ENCODE results near the gene MRPL49. TPM values are rescaled to one million over a fixed set of nuclear protein-coding genes. Genes with fewer than 3 reads are reported as not detected.
"Not testable (repeated sequence)": the region's sequence is repeated elsewhere in the genome, so short reads cannot be mapped to it uniquely, and the experiment has no call there.

Gene MRPL49
- polyA plus RNA-seq, 1 donor from 2014 or later: 80.5 TPM

DNA sequence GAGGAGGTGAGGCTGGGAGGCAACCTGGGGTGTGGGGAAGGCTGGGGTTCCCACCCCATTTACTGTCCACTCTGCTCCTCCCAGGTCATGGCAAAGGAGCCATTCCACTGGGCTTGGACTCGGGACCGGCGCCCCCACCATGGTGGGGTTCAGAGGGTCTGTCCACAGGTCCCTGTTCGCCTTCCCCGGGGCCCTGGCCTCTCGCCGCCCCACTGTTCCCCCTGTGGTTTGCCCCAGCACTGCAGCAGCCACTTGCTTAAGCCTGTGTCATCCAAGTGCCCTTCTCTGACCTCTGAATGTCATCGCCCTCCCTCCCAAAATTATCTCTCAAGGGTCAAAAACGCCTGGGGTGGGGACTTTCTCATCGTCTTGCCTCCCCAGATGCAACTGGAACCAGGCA is 50.5 kb downstream of the MRPL49 start:
- Histone ChIP-seq H3K4me2 (ENCODE audit: low read length) (no peak overlapping the region), H4K20me1 (ENCODE audit: insufficient read depth) (no peaks in the 10 kb centered on the region), H3K9me3 (ENCODE audit: low read length) (no peaks in the 10 kb centered on the region), H3K27me3 (ENCODE audit: insufficient read depth, low read depth, low read length) (no peaks in the 10 kb centered on the region), H3K79me2 (replicated peaks; ENCODE audit: insufficient read depth, low read length) (no peaks in the 10 kb centered on the region), H3K27ac (ENCODE audit: low read length) (no peak overlapping the region), H3F3A (ENCODE audit: insufficient read depth, low read length, poor library complexity, severe bottlenecking) (no peaks in the 10 kb centered on the region), H3K36me3 (ENCODE audit: insufficient read depth, low read length) (no peaks in the 10 kb centered on the region), H3K4me3 (ENCODE audit: low read length) (no peak overlapping the region), H3K9ac (ENCODE audit: low read length) (no peak overlapping the region), H2AFZ (ENCODE audit: low read depth, low read length) (no peak overlapping the region), H3K9me2 (ENCODE audit: insufficient read depth, low read length) (no peaks in the 10 kb centered on the region)
- TF ChIP-seq EZH2 (IDR thresholded peaks at IDR 0.05; ENCODE audit: borderline replicate concordance, insufficient read depth, low read length, poor library complexity, severe bottlenecking): no peak
- TF ChIP-seq MXI1 (conservative IDR thresholded peaks at IDR 0.05; ENCODE audit: poor library complexity, severe bottlenecking): no peak
- no peak for TF ChIP-seq SMC3 (conservative IDR thresholded peaks at IDR 0.05; ENCODE audit: poor library complexity)
- TF ChIP-seq, protein P1, sequence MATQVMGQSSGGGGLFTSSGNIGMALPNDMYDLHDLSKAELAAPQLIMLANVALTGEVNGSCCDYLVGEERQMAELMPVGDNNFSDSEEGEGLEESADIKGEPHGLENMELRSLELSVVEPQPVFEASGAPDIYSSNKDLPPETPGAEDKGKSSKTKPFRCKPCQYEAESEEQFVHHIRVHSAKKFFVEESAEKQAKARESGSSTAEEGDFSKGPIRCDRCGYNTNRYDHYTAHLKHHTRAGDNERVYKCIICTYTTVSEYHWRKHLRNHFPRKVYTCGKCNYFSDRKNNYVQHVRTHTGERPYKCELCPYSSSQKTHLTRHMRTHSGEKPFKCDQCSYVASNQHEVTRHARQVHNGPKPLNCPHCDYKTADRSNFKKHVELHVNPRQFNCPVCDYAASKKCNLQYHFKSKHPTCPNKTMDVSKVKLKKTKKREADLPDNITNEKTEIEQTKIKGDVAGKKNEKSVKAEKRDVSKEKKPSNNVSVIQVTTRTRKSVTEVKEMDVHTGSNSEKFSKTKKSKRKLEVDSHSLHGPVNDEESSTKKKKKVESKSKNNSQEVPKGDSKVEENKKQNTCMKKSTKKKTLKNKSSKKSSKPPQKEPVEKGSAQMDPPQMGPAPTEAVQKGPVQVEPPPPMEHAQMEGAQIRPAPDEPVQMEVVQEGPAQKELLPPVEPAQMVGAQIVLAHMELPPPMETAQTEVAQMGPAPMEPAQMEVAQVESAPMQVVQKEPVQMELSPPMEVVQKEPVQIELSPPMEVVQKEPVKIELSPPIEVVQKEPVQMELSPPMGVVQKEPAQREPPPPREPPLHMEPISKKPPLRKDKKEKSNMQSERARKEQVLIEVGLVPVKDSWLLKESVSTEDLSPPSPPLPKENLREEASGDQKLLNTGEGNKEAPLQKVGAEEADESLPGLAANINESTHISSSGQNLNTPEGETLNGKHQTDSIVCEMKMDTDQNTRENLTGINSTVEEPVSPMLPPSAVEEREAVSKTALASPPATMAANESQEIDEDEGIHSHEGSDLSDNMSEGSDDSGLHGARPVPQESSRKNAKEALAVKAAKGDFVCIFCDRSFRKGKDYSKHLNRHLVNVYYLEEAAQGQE (IDR thresholded peaks at IDR 0.05; ENCODE audit: borderline replicate concordance): no peak
- no peak for TF ChIP-seq EP300 (conservative IDR thresholded peaks at IDR 0.05; ENCODE audit: poor library complexity, severe bottlenecking)
- TF ChIP-seq POLR2AphosphoS5 (IDR thresholded peaks at IDR 0.05): no peak
- TF ChIP-seq, protein P2, sequence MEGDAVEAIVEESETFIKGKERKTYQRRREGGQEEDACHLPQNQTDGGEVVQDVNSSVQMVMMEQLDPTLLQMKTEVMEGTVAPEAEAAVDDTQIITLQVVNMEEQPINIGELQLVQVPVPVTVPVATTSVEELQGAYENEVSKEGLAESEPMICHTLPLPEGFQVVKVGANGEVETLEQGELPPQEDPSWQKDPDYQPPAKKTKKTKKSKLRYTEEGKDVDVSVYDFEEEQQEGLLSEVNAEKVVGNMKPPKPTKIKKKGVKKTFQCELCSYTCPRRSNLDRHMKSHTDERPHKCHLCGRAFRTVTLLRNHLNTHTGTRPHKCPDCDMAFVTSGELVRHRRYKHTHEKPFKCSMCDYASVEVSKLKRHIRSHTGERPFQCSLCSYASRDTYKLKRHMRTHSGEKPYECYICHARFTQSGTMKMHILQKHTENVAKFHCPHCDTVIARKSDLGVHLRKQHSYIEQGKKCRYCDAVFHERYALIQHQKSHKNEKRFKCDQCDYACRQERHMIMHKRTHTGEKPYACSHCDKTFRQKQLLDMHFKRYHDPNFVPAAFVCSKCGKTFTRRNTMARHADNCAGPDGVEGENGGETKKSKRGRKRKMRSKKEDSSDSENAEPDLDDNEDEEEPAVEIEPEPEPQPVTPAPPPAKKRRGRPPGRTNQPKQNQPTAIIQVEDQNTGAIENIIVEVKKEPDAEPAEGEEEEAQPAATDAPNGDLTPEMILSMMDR (IDR thresholded peaks at IDR 0.05; ENCODE audit: poor library complexity, severe bottlenecking): no peak
- TF ChIP-seq TAF1 (IDR thresholded peaks at IDR 0.05; ENCODE audit: low read depth): no peak
- TF ChIP-seq RAD21 (conservative IDR thresholded peaks at IDR 0.05): no peak

DNA sequence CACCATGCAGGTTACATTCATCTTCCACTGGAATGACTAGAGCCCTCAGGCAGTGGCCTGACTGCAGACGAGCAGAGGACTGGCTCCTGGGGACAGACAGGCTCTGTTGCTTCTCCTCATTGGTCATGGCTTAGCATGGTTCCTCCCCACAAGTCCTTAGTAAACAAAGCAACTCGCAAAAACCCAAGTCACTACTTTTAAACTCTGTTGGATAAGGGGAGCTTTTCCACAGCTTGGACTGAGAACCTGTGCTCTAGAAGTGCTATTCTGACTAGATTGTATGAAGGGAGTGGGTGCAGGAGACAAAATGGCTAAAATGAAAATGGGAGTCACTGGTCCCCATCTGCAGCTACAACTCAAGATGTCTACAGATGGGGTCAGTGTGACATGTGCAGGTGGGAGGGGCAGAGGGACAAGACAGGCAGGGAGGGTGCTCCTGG is 52.5 kb downstream of the MRPL49 start:
- not testable (repeated sequence) for H3K36me3 ChIP-seq (ENCODE audit: insufficient read depth, low read length); H3F3A ChIP-seq (ENCODE audit: insufficient read depth, low read length, poor library complexity, severe bottlenecking); H3K9me2 ChIP-seq (ENCODE audit: insufficient read depth, low read length); H3K79me2 ChIP-seq (replicated peaks; ENCODE audit: insufficient read depth, low read length); H3K9me3 ChIP-seq (ENCODE audit: low read length); H3K4me3 ChIP-seq (ENCODE audit: low read length); H3K4me2 ChIP-seq (ENCODE audit: low read length); H3K27me3 ChIP-seq (ENCODE audit: insufficient read depth, low read depth, low read length); H3K27ac ChIP-seq (ENCODE audit: low read length); H3K9ac ChIP-seq (ENCODE audit: low read length); H4K20me1 ChIP-seq (ENCODE audit: insufficient read depth); H2AFZ ChIP-seq (ENCODE audit: low read depth, low read length)

Small RNA genes lying within 50 kb of the gene (small RNA-seq; reads per million reads assigned to genes)
- 0 reads per million in 3 experiments for gene HIGD1AP10
- 0 reads per million in 3 experiments for gene PDCL2P2
- gene RNU2-23P: 0.03 to 40.2 (median 2.7) reads per million in 3 experiments

Other genes starting within 250 kb of the MRPL49 start
- 26.4 and 34.9 TPM in 2 replicates for gene EHD1, start 243.7 kb upstream of the MRPL49 start, polyA plus RNA-seq
- gene ATG2A, start 205.1 kb upstream of the MRPL49 start, polyA plus RNA-seq: 7.5 and 10.7 TPM in 2 replicates
- gene PPP2R5B, start 197.6 kb upstream of the MRPL49 start, polyA plus RNA-seq: 76.1 and 86.9 TPM in 2 replicates
- not detected in 2 replicates for gene GPHA2, start 186.4 kb upstream of the MRPL49 start, polyA plus RNA-seq
- gene MAJIN, start 150.2 kb upstream of the MRPL49 start, polyA plus RNA-seq: not detected in 2 replicates
- gene BATF2, start 125.3 kb upstream of the MRPL49 start, polyA plus RNA-seq: not detected in 2 replicates
- gene ARL2, start 108.2 kb upstream of the MRPL49 start, polyA plus RNA-seq: 158 and 174 TPM in 2 replicates
- gene SNX15, start 94.9 kb upstream of the MRPL49 start, polyA plus RNA-seq: 11.2 and 15.3 TPM in 2 replicates
- 23.5 and 27.0 TPM in 2 replicates for gene SAC3D1, start 81.1 kb upstream of the MRPL49 start, polyA plus RNA-seq
- gene NAALADL1, start 63.8 kb upstream of the MRPL49 start, polyA plus RNA-seq: not detected in 2 replicates
- gene CDCA5, start 38.3 kb upstream of the MRPL49 start, polyA plus RNA-seq: 2.3 and 2.4 TPM in 2 replicates
- gene ZFPL1, start 38.1 kb upstream of the MRPL49 start, polyA plus RNA-seq: 39.7 and 42.0 TPM in 2 replicates
- 230 and 313 TPM in 2 replicates for gene VPS51, start 26.1 kb upstream of the MRPL49 start, polyA plus RNA-seq
- 78.4 and 99.5 TPM in 2 replicates for gene TM7SF2, start 10.4 kb upstream of the MRPL49 start, polyA plus RNA-seq
- gene ZNHIT2, start 4.6 kb upstream of the MRPL49 start, polyA plus RNA-seq: 6.9 and 7.0 TPM in 2 replicates
- 299 and 420 TPM in 2 replicates for gene FAU, start 187 bp upstream of the MRPL49 start, polyA plus RNA-seq
- gene SYVN1, start 12.2 kb downstream of the MRPL49 start, polyA plus RNA-seq: 12.8 and 13.0 TPM in 2 replicates
- not detected in 2 replicates for gene SPDYC, start 47.9 kb downstream of the MRPL49 start, polyA plus RNA-seq
- 102 and 121 TPM in 2 replicates for gene CAPN1, start 59.6 kb downstream of the MRPL49 start, polyA plus RNA-seq
- 4.3 and 7.2 TPM in 2 replicates for gene POLA2, start 139.6 kb downstream of the MRPL49 start, polyA plus RNA-seq
- 0.56 and 1.3 TPM in 2 replicates for gene CDC42EP2, start 192.5 kb downstream of the MRPL49 start, polyA plus RNA-seq
- gene DPF2, start 211.5 kb downstream of the MRPL49 start, polyA plus RNA-seq: 57.8 and 60.9 TPM in 2 replicates
- 16.1 and 23.1 TPM in 2 replicates for gene TIGD3, start 232.4 kb downstream of the MRPL49 start, polyA plus RNA-seq